Keratinocyte (primary cell): ENCODE data around the gene LAIR2. TPM values are rescaled to one million over a fixed set of nuclear protein-coding genes. Genes with fewer than 3 reads are reported as not detected.
A peak's percentile ranks its signal among the peaks of the same experiment; 100 is the strongest.

Experiments
- DNase-seq: peaks from one replicate; pipeline ENCODE4 v3.0.0-alpha.2; 2011; ENCODE audit warnings: low read depth, missing footprints, low spot score
- FAIRE-seq: peaks from 2 replicates; lab custom pipeline; 2011; peaks lifted over from hg19 to GRCh38; lab: Jason Lieb, UNC
- H2AFZ ChIP-seq: 2 replicates; pipeline ENCODE4 v1.6.0; 2012; ENCODE audit warnings: low read length, control low read depth, inconsistent platforms; ENCODE audit not compliant: control insufficient read depth
- H3K27ac ChIP-seq: 2 replicates; pipeline ENCODE4 v1.5.1; 2011; ENCODE audit warnings: low read length; ENCODE audit not compliant: control insufficient read depth, insufficient read depth
- H3K27me3 ChIP-seq: 3 replicates; pipeline ENCODE4 v1.6.0; 2011; ENCODE audit warnings: low read length; ENCODE audit not compliant: control insufficient read depth, insufficient read depth; ENCODE audit errors: extremely low read depth
- H3K36me3 ChIP-seq, 2 experiments: 2 replicates in 1 of 2; 3 replicates in 1 of 2; pipeline ENCODE4 v1.5.1; 2011; ENCODE audit warnings: low read length in 2 of 2, mild to moderate bottlenecking in 1 of 2; ENCODE audit not compliant: control insufficient read depth in 2 of 2, insufficient read depth in 2 of 2; ENCODE audit errors: extremely low read depth in 1 of 2
- H3K4me1 ChIP-seq: 3 replicates; pipeline ENCODE4 v1.5.1; 2011; ENCODE audit warnings: low read length; ENCODE audit not compliant: control insufficient read depth, insufficient read depth; ENCODE audit errors: extremely low read depth
- H3K4me2 ChIP-seq: 3 replicates; pipeline ENCODE4 v1.6.0; 2011; ENCODE audit warnings: low read depth, low read length; ENCODE audit not compliant: control insufficient read depth, insufficient read depth; ENCODE audit errors: extremely low read depth
- H3K4me3 ChIP-seq, 3 experiments: fragments of 200-600 bp in 1 of 3; sonication (generic) in 1 of 3; 2 replicates in 2 of 3; 3 replicates in 1 of 3; pipeline ENCODE4 v1.5.1; 2011 to 2016; ENCODE audit warnings: low read length in 3 of 3, mild to moderate bottlenecking in 3 of 3, control low read depth in 2 of 3, inconsistent platforms in 1 of 3, low read depth in 1 of 3, mixed read lengths in 1 of 3, mixed run types in 1 of 3, moderate library complexity in 1 of 3; ENCODE audit not compliant: control insufficient read depth in 2 of 3, insufficient read depth in 2 of 3; ENCODE audit errors: extremely low read depth in 1 of 3
- H3K79me2 ChIP-seq: 2 replicates; pipeline ENCODE4 v1.6.0; 2012; ENCODE audit warnings: low read length; ENCODE audit not compliant: control insufficient read depth, insufficient read depth
- H3K9ac ChIP-seq: 3 replicates; pipeline ENCODE4 v1.6.0; 2011; ENCODE audit warnings: low read length; ENCODE audit not compliant: control insufficient read depth, insufficient read depth; ENCODE audit errors: extremely low read depth
- H3K9me1 ChIP-seq: 3 replicates; pipeline ENCODE4 v1.6.0; 2011; ENCODE audit warnings: low read length; ENCODE audit not compliant: control insufficient read depth, insufficient read depth; ENCODE audit errors: extremely low read depth
- H3K9me3 ChIP-seq: 2 replicates; pipeline ENCODE4 v1.5.1; 2012; ENCODE audit warnings: low read depth, low read length; ENCODE audit not compliant: control insufficient read depth
- H4K20me1 ChIP-seq: 3 replicates; pipeline ENCODE4 v1.6.0; 2011; ENCODE audit warnings: low read length; ENCODE audit not compliant: control insufficient read depth, insufficient read depth; ENCODE audit errors: extremely low read depth
- EZH2 ChIP-seq: IDR thresholded peaks from one replicate; pipeline ENCODE4 v1.6.1; 2012; ENCODE audit warnings: inconsistent platforms, mild to moderate bottlenecking, low read length, moderate library complexity
- dilution Hi-C: fragments of 300-500 bp; cut with MboI; formaldehyde crosslinking; loops from one replicate; pipeline ENCODE4 v1.7.0; 2020; ENCODE audit warnings: low sequenced_read_pairs; ENCODE audit not compliant: extremely low pct_ligation_motif_present
- polyA plus RNA-seq, 5 experiments: library from polyadenylated mRNA; depleted of rRNA in 3 of 5; stranded (reverse) in 3 of 5; stranded (forward) in 1 of 5; unstranded in 1 of 5; fragments of >200 nt; gene quantifications; 1 replicate in 1 of 5; 2 replicates in 3 of 5; 3 replicates in 1 of 5; pipeline versions ENCODE4 v1.2.1 to v1.2.3, GENCODE V29; 2011 to 2012; ENCODE audit warnings: missing spikeins in 2 of 5, low read depth in 1 of 5, low replicate concordance in 1 of 5
- TF ChIP-seq, protein P1 (sequence below), 3 experiments: IDR thresholded peaks in 1 of 3; conservative IDR thresholded peaks in 1 of 3; optimal IDR thresholded peaks in 1 of 3; 2 replicates in 2 of 3; 3 replicates in 1 of 3; pipeline versions ENCODE3 to v1.5.1; 2011; ENCODE audit warnings: low read length in 3 of 3, mild to moderate bottlenecking in 3 of 3, moderate library complexity in 2 of 3, control low read depth in 1 of 3, inconsistent platforms in 1 of 3; ENCODE audit not compliant: insufficient read depth in 2 of 3; ENCODE audit errors: extremely low read depth in 1 of 3

Gene LAIR2
- polyA plus RNA-seq, 1 donor (not counting 4 experiments of a cell fraction or from before 2014, with no cell fraction given): not detected

DNA sequence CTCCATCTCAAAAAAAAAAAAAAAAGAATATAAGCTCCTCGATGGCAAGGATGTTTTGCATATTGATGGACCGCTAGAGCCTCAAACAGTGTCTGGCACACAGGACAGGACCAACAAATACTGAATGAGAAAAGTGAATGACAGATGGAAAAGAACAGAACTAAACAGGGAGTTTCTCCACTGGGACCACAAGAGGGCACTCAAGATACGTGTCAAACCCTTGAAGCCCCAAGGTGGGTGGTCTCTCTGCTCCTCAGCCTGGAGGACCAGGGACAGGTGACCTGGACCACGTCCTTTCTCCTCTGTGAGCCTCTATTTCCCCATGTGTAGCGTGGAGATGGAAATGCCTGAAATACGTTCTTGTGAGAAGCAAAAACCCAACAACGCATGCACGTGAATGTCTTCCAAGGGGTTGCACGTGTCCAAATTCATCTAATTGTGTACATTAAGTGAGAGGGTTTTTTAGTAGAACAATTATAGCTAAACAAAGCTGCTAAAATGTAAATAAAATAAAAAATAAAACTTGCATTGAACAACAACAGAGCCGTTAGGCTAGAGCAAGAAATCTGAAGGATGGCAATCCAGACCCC is 23.9 kb upstream of the LAIR2 start:
- TF ChIP-seq, protein P1, sequence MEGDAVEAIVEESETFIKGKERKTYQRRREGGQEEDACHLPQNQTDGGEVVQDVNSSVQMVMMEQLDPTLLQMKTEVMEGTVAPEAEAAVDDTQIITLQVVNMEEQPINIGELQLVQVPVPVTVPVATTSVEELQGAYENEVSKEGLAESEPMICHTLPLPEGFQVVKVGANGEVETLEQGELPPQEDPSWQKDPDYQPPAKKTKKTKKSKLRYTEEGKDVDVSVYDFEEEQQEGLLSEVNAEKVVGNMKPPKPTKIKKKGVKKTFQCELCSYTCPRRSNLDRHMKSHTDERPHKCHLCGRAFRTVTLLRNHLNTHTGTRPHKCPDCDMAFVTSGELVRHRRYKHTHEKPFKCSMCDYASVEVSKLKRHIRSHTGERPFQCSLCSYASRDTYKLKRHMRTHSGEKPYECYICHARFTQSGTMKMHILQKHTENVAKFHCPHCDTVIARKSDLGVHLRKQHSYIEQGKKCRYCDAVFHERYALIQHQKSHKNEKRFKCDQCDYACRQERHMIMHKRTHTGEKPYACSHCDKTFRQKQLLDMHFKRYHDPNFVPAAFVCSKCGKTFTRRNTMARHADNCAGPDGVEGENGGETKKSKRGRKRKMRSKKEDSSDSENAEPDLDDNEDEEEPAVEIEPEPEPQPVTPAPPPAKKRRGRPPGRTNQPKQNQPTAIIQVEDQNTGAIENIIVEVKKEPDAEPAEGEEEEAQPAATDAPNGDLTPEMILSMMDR (optimal IDR thresholded peaks at IDR 0.05 in 1 of 3, IDR thresholded peaks at IDR 0.05 in 1 of 3, conservative IDR thresholded peaks at IDR 0.05 in 1 of 3; ENCODE audit: extremely low read depth in 1 of 3, insufficient read depth in 2 of 3, low read length in 3 of 3): peak; percentile 55 to 69 (median 68)
- no peak for TF ChIP-seq EZH2
- H3K27me3 ChIP-seq: no peaks in the 10 kb centered on the region
- FAIRE-seq: no peak

DNA sequence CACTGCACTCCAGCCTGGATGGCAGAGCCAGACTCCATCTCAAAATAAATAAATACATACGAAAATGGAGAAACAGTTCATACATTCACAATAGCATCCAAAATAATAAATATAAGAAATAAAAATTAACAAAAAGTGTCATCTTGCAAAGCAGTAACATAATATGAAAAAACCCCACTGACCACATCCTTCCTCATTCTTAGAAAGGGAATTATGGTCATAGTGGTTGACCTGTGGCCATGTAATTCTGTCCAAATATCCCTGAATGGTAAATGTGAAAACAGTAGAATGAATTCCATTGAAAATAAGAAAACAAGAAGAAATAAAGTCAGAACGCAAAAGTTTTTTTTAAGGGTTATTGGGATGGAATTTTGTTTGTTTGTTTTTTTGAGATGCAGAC is 22.6 kb upstream of the LAIR2 start:
- Histone ChIP-seq H3K4me3 (no peak overlapping the region), H3K27me3 (no peaks in the 10 kb centered on the region), H2AFZ (no peak overlapping the region), H3K9me1 (no peaks in the 10 kb centered on the region), H3K27ac (no peak overlapping the region), H3K9me3 (no peaks in the 10 kb centered on the region), H3K79me2 (no peaks in the 10 kb centered on the region), H3K36me3 (no peaks in the 10 kb centered on the region), H3K4me1 (no peaks in the 10 kb centered on the region), H3K9ac (no peak overlapping the region), H4K20me1 (no peaks in the 10 kb centered on the region), H3K4me2 (no peak overlapping the region)
- DNase-seq (no peak), FAIRE-seq (no peak)
- dilution Hi-C loops: no loop called here
- TF ChIP-seq EZH2: no peak
- TF ChIP-seq, protein P1 (optimal IDR thresholded peaks at IDR 0.05 in 1 of 3, IDR thresholded peaks at IDR 0.05 in 1 of 3, conservative IDR thresholded peaks at IDR 0.05 in 1 of 3; ENCODE audit: extremely low read depth in 1 of 3, insufficient read depth in 2 of 3, low read length in 3 of 3): no peak

More for the DNA sequence above, 23.9 kb upstream of the LAIR2 start:
- Histone ChIP-seq H3K27ac (no peak overlapping the region), H4K20me1 (no peaks in the 10 kb centered on the region), H3K4me1 (peaks cover 2% of the 10 kb centered on the region), H3K9me1 (no peaks in the 10 kb centered on the region), H3K9ac (no peak overlapping the region), H3K79me2 (no peaks in the 10 kb centered on the region), H3K4me3 (no peak overlapping the region), H3K9me3 (no peaks in the 10 kb centered on the region), H3K36me3 (no peaks in the 10 kb centered on the region), H3K4me2 (no peak overlapping the region), H2AFZ (no peak overlapping the region)
- dilution Hi-C loops: no loop called here
- no peak for DNase-seq
